HepG2 (cell line): Measurements from ENCODE around the gene ENO1. TPM values are rescaled to one million over a fixed set of nuclear protein-coding genes. Genes with fewer than 3 reads are reported as not detected.

Source experiments
- ARID4A ChIP-seq: sonication (generic); formaldehyde crosslinking; IDR thresholded peaks from 2 replicates; pipeline ENCODE4 v1.5.0; 2020; ENCODE audit warnings: mild to moderate bottlenecking, missing genetic modification reagents, borderline replicate concordance
- KLF13 ChIP-seq: sonication (generic); formaldehyde crosslinking; IDR thresholded peaks from 2 replicates; pipeline ENCODE4 v1.4.0; 2020; ENCODE audit warnings: mild to moderate bottlenecking, missing genetic modification reagents
- MIER2 ChIP-seq: IDR thresholded peaks from 2 replicates; pipeline ENCODE4 v1.6.1; 2016; ENCODE audit warnings: missing biosample characterization, missing genetic modification reagents
- PHB2 ChIP-seq: fragments of 450-650 bp; IDR thresholded peaks from 2 replicates; pipeline ENCODE4 v1.6.1; 2018; ENCODE audit not compliant: partially characterized antibody
- SIN3A ChIP-seq: IDR thresholded peaks from 2 replicates; pipeline ENCODE4 v1.6.1; 2011; ENCODE audit warnings: low read depth, mild to moderate bottlenecking, control low read depth, low read length, borderline replicate concordance
- TEAD3 ChIP-seq: optimal IDR thresholded peaks from 2 replicates; pipeline ENCODE3; 2016; ENCODE audit warnings: borderline replicate concordance
- THAP11 ChIP-seq: IDR thresholded peaks from 2 replicates; pipeline ENCODE4 v1.6.1; 2016; ENCODE audit warnings: missing biosample characterization, missing genetic modification reagents
- TSC22D2 ChIP-seq: sonication (generic); formaldehyde crosslinking; IDR thresholded peaks from 2 replicates; pipeline ENCODE4 v1.5.1; 2020; ENCODE audit warnings: missing genetic modification reagents, mild to moderate bottlenecking, borderline replicate concordance
- ZNF124 ChIP-seq: sonication (generic); formaldehyde crosslinking; IDR thresholded peaks from 2 replicates; pipeline ENCODE4 v1.4.0; 2020; ENCODE audit warnings: missing genetic modification reagents
- ZNF331 ChIP-seq: sonication (generic); formaldehyde crosslinking; IDR thresholded peaks from 2 replicates; pipeline ENCODE4 v1.4.0; 2020; ENCODE audit warnings: missing genetic modification reagents
- ZNF407 ChIP-seq: sonication (generic); formaldehyde crosslinking; IDR thresholded peaks from one replicate; pipeline ENCODE4 v1.5.1; 2020; ENCODE audit warnings: mild to moderate bottlenecking, missing genetic modification reagents; ENCODE audit errors: not compliant biosample characterization
- ZNF746 ChIP-seq: sonication (generic); formaldehyde crosslinking; IDR thresholded peaks from 2 replicates; pipeline ENCODE4 v1.8.0; 2022; ENCODE audit warnings: mild to moderate bottlenecking, missing genetic modification reagents
- polyA plus RNA-seq, 8 experiments: library from polyadenylated mRNA; depleted of rRNA in 3 of 8; stranded (reverse) in 7 of 8; unstranded in 1 of 8; fragments of >200 nt; fragmentation: Illumina TruSeq in 4 of 8; extraction: Trizol in 4 of 8; gene quantifications; 2 replicates each; pipeline versions ENCODE4 v1.2.1 to v1.2.3, GENCODE V29; 2011 to 2016; ENCODE audit warnings: low read depth in 4 of 8, missing spikeins in 1 of 8, mixed read lengths in 1 of 8; ENCODE audit not compliant: insufficient read depth in 1 of 8
- total RNA-seq, 5 experiments: library from RNA; depleted of rRNA; stranded (reverse); fragments of >200 nt; fragmentation: Illumina TruSeq; extraction: Trizol; gene quantifications; 2 replicates each; pipeline ENCODE4 v1.2.3, GENCODE V29; 2016; ENCODE audit warnings: low read depth in 1 of 5
- TF ChIP-seq, protein P1 (sequence below): sonication (generic); formaldehyde crosslinking; IDR thresholded peaks from 2 replicates; pipeline ENCODE4 v1.5.1; 2020; ENCODE audit warnings: missing genetic modification reagents, mild to moderate bottlenecking, borderline replicate concordance

ENO1 gene
- total and polyA plus RNA-seq, 2 of the 13 experiments (the other 11 are each of a cell fraction or from before 2014, with no cell fraction given) = 1,559 to 3,103 TPM

DNA sequence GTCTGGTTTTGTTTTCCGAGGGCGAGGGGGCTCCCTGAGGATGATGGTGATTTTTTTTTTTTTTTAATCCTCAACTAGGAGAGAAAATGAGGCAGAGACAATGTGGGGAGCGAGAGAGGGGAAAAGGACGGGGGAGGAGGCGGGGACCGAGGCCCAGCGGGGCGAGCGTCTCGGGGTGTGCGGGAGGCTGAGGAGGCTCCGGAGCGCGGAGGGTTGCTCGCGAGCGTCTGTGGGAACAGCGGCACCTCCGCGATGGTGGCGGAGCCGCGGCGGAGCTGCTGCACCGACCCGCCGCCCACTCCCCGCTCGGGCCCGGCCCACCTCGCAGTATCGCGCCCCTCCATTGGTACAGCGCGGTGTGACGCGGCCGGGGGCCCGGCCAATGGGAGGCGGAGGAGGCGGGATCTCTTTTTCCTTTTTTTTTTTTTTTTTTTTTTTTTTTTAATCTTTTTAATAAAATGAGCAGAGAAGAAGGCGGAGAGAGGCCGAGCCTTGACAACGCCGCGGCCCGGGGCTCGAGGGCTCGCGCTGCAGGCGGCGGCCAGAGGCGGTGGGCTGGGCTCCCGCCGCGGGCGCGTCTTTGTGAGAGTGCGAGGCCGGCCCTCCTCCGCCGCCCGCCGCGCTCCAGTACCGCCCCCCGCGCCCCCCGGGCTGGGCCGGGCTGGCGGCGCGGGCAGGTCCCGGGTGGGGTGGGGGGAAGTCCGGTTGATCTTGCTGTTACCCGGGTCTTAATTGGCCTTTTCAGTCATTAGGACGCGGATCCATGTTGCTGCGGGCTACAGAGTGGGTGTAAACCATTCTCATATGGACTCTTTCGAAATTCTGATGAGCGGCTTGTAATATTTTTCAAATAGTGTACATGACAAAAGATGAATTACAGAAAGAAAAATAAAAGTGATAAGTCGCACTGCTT is 60.8 kb downstream of the ENO1 start, which contains the start of gene RERE (continued):
- TF ChIP-seq ZNF407 = peak; percentile 41
- TF ChIP-seq ARID4A (CRISPR knock-in tag) = peak; percentile 69; the same call in 1 of the 2 replicates
- peak; percentile 52; the same call in 1 of the 2 replicates for TF ChIP-seq ZNF331 (CRISPR knock-in tag)
- peak; percentile 44; the same call in 1 of the 2 replicates for TF ChIP-seq ZNF124 (CRISPR knock-in tag)
- TF ChIP-seq TSC22D2 (CRISPR knock-in tag) = peak; percentile 82
- TF ChIP-seq SIN3A = peak; percentile 75; the same call in 1 of the 2 replicates
- no peak for TF ChIP-seq ZNF746 (CRISPR knock-in tag)
- TF ChIP-seq MIER2 (CRISPR knock-in tag) = no peak
- no peak for TF ChIP-seq PHB2
- TF ChIP-seq, protein P1, sequence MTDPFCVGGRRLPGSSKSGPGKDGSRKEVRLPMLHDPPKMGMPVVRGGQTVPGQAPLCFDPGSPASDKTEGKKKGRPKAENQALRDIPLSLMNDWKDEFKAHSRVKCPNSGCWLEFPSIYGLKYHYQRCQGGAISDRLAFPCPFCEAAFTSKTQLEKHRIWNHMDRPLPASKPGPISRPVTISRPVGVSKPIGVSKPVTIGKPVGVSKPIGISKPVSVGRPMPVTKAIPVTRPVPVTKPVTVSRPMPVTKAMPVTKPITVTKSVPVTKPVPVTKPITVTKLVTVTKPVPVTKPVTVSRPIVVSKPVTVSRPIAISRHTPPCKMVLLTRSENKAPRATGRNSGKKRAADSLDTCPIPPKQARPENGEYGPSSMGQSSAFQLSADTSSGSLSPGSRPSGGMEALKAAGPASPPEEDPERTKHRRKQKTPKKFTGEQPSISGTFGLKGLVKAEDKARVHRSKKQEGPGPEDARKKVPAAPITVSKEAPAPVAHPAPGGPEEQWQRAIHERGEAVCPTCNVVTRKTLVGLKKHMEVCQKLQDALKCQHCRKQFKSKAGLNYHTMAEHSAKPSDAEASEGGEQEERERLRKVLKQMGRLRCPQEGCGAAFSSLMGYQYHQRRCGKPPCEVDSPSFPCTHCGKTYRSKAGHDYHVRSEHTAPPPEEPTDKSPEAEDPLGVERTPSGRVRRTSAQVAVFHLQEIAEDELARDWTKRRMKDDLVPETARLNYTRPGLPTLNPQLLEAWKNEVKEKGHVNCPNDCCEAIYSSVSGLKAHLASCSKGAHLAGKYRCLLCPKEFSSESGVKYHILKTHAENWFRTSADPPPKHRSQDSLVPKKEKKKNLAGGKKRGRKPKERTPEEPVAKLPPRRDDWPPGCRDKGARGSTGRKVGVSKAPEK (CRISPR knock-in tag) = no peak
- peak; percentile 75 for TF ChIP-seq THAP11 (CRISPR knock-in tag)
- no peak for TF ChIP-seq TEAD3 (CRISPR knock-in tag)
- TF ChIP-seq KLF13 (CRISPR knock-in tag) = no peak
